ENCODE results near the gene ADAM11. TPM values are rescaled to one million over a fixed set of nuclear protein-coding genes. Genes with fewer than 3 reads are reported as not detected.

Gene ADAM11
- total and polyA plus RNA-seq, 2 of the 13 experiments (the other 11 are each of a cell fraction or from before 2014, with no cell fraction given): 0.38 to 0.91 TPM

- TF ChIP-seq ZNF138 (CRISPR knock-in tag; IDR thresholded peaks at IDR 0.05; ENCODE audit: low read depth) (no peak), ZNF30 (CRISPR knock-in tag; IDR thresholded peaks at IDR 0.05) (no peak), STAG1 (CRISPR knock-in tag; IDR thresholded peaks at IDR 0.05) (no peak), JUNB (CRISPR knock-in tag; IDR thresholded peaks at IDR 0.05; ENCODE audit: borderline replicate concordance) (no peak), IRF1 (CRISPR knock-in tag; IDR thresholded peaks at IDR 0.05; ENCODE audit: low read depth) (no peak), SETDB1 (CRISPR knock-in tag; IDR thresholded peaks at IDR 0.05; ENCODE audit: borderline replicate concordance) (no peak), HMGA1 (CRISPR knock-in tag; conservative IDR thresholded peaks at IDR 0.05) (no peak)
- TF ChIP-seq, protein P1, sequence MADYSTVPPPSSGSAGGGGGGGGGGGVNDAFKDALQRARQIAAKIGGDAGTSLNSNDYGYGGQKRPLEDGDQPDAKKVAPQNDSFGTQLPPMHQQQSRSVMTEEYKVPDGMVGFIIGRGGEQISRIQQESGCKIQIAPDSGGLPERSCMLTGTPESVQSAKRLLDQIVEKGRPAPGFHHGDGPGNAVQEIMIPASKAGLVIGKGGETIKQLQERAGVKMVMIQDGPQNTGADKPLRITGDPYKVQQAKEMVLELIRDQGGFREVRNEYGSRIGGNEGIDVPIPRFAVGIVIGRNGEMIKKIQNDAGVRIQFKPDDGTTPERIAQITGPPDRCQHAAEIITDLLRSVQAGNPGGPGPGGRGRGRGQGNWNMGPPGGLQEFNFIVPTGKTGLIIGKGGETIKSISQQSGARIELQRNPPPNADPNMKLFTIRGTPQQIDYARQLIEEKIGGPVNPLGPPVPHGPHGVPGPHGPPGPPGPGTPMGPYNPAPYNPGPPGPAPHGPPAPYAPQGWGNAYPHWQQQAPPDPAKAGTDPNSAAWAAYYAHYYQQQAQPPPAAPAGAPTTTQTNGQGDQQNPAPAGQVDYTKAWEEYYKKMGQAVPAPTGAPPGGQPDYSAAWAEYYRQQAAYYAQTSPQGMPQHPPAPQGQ (CRISPR knock-in tag; IDR thresholded peaks at IDR 0.05; ENCODE audit: borderline replicate concordance): no peak
These were observed 20.4 kb upstream of the ADAM11 start (continued) for GRCh38 chr17:44738214-44738906.

DNA sequence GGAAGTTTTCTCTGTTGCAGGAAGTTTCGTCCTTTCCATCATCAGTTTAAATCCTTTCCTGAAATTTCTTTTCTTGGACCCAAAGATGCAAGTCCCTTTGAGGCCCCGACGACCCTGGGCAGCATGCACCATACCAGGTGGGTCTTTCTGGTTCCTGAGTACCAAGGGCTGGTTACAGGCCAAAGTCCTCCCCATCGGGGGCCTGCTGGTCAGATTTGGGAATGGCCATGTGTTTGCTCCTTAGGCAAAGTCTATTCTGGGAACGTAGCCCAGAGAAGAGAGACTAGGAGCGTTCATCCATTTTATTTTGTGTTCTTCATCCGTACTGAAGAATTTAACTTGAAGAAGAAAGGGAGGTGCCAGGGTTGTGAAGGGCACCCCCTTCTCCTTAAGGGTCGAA lies 17.5 kb upstream of the ADAM11 start:
- Histone ChIP-seq H3K4me2 (ENCODE audit: low read depth, low read length) (no peak overlapping the region), H3K27me3 (ENCODE audit: control insufficient read depth in 1 of 2, insufficient read depth in 2 of 2, low read length in 2 of 2) (no peaks in the 10 kb centered on the region), H3K27ac (ENCODE audit: extremely low read length, insufficient read depth, low read length) (no peak overlapping the region), H2AFZ (ENCODE audit: low read length) (no peak overlapping the region), H3K4me3 (replicated peaks in 1 of 3; ENCODE audit: insufficient read depth in 1 of 3, low read depth in 2 of 3, low read length in 3 of 3) (no peak overlapping the region), H3K79me2 (ENCODE audit: insufficient read depth, low read length) (no peaks in the 10 kb centered on the region), H3K9ac (ENCODE audit: insufficient read depth, low read depth, low read length) (no peak overlapping the region), H3K36me3 (replicated peaks in 1 of 2; ENCODE audit: control insufficient read depth in 1 of 2, insufficient read depth in 2 of 2, low read length in 2 of 2) (peaks cover 18 to 37% of the 10 kb centered on the region in 2 experiments), H3K4me1 (ENCODE audit: insufficient read depth, low read length) (no peaks in the 10 kb centered on the region), H4K20me1 (ENCODE audit: insufficient read depth, low read length) (no peaks in the 10 kb centered on the region), H3K9me3 (ENCODE audit: low read length) (no peaks in the 10 kb centered on the region)
- FAIRE-seq (no peak), DNase-seq (ENCODE audit: low spot score) (no peak), ATAC-seq (no peak)
- 93% methylated on average over 8 of the region's 8 CpGs for WGBS (ENCODE audit: low lambda C conversion rate)
- BruUV-seq (replicated peaks): no TSS peak
- in situ Hi-C loops (cut with HindIII; ENCODE audit: extremely low pct_ligation_motif_present, low pct_unique_long_range_greater_than_20kb): no loop called here
- intact Hi-C loops (cut with micrococcal nuclease; ENCODE audit: unreplicated experiment): no loop called here
- CTCF ChIA-PET (ENCODE audit: low intra/inter-chr PET ratio, low total read pairs): no interaction called here
- POLR2A ChIA-PET: no interaction called here
- no peak for TF ChIP-seq MXI1 (IDR thresholded peaks at IDR 0.05; ENCODE audit: borderline replicate concordance, low read depth, low read length)
- no peak for TF ChIP-seq HCFC1 (IDR thresholded peaks at IDR 0.05; ENCODE audit: low read depth, low read length)
- TF ChIP-seq ZNF879 (CRISPR knock-in tag; IDR thresholded peaks at IDR 0.05): no peak
- no peak for TF ChIP-seq ZUFSP (CRISPR knock-in tag; IDR thresholded peaks at IDR 0.05; ENCODE audit: borderline replicate concordance)
- TF ChIP-seq, protein P2, sequence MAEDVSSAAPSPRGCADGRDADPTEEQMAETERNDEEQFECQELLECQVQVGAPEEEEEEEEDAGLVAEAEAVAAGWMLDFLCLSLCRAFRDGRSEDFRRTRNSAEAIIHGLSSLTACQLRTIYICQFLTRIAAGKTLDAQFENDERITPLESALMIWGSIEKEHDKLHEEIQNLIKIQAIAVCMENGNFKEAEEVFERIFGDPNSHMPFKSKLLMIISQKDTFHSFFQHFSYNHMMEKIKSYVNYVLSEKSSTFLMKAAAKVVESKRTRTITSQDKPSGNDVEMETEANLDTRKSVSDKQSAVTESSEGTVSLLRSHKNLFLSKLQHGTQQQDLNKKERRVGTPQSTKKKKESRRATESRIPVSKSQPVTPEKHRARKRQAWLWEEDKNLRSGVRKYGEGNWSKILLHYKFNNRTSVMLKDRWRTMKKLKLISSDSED (CRISPR knock-in tag; IDR thresholded peaks at IDR 0.05): no peak
- TF ChIP-seq, protein P1 (CRISPR knock-in tag; IDR thresholded peaks at IDR 0.05; ENCODE audit: borderline replicate concordance): no peak
- no peak for TF ChIP-seq HDAC1 (CRISPR knock-in tag; IDR thresholded peaks at IDR 0.05)
